Esophagus squamous epithelium (tissue), 5 donors: ENCODE measurements around the gene DOCK3. TPM values are rescaled to one million over a fixed set of nuclear protein-coding genes. Genes with fewer than 3 reads are reported as not detected.
A peak's percentile ranks its signal among the peaks of the same experiment; 100 is the strongest.

ENCODE experiments used
- DNase-seq: peaks from one replicate; lab custom pipeline; 2025; lab: John Stamatoyannopoulos, UW
- H3K27ac ChIP-seq, 4 donors: fragments of 200-600 bp; sonication (generic); one replicate each; pipeline ENCODE4 v1.5.1; 2016 to 2019; ENCODE audit warnings: mild to moderate bottlenecking in 1 of 4
- H3K27me3 ChIP-seq, 4 donors: fragments of 200-600 bp; sonication (generic); 1 replicate in 3 of 4; 2 replicates in 1 of 4; pipeline versions ENCODE4 v1.5.1 to v1.6.0; 2017 to 2021; ENCODE audit warnings: antibody characterized with exemption in 1 of 4
- H3K36me3 ChIP-seq, 3 donors: fragments of 200-600 bp; sonication (generic); one replicate each; pipeline ENCODE4 v1.5.1; 2016 to 2019
- H3K4me1 ChIP-seq, 3 donors: fragments of 200-600 bp; sonication (generic); one replicate each; pipeline ENCODE4 v1.5.1; 2017 to 2019
- H3K4me3 ChIP-seq, 4 donors: fragments of 200-600 bp; sonication (generic); 1 replicate in 3 of 4; 2 replicates in 1 of 4; pipeline ENCODE4 v1.5.1; 2016 to 2019; ENCODE audit warnings: mild to moderate bottlenecking in 2 of 4, moderate library complexity in 1 of 4
- H3K9me3 ChIP-seq, 3 donors: fragments of 200-600 bp; sonication (generic); one replicate each; pipeline ENCODE4 v1.5.1; 2016 to 2019
- POLR2A ChIP-seq, 4 donors: fragments of 450-650 bp; IDR thresholded peaks; one replicate each; pipeline ENCODE4 v1.6.1; 2017; ENCODE audit warnings: antibody characterized with exemption in 4 of 4, mild to moderate bottlenecking in 4 of 4, moderate library complexity in 3 of 4
- WGBS, 2 donors: methylation state at CpG; one replicate each; pipeline ENCODE4 v1.1.5; 2018; 5-methylcytosine and 5-hydroxymethylcytosine counted together
- intact Hi-C: fragments of 100-400 bp; cut with DNase I; formaldehyde crosslinking; loops from one replicate; pipeline ENCODE4 v1.15.0; 2022
- total RNA-seq, 4 donors: library from RNA; depleted of rRNA; stranded (reverse); fragments of >200 nt; gene quantifications; one replicate each; pipeline ENCODE4 v1.1.0, GENCODE V29; 2016
- TF ChIP-seq, protein P1 (sequence below), 6 experiments: fragments of 450-650 bp in 4 of 6; fragments of 200-600 bp in 2 of 6; sonication (generic) in 2 of 6; IDR thresholded peaks; one replicate each; pipeline ENCODE4 v1.5.1; 2016 to 2019; ENCODE audit warnings: antibody characterized with exemption in 6 of 6, mild to moderate bottlenecking in 4 of 6, moderate library complexity in 4 of 6
- donor health status: DM: yes; HTN: yes; CAD: no.

DOCK3 gene
- total RNA-seq, 4 donors from 2014 or later = 0.92 to 1.7 (median 1.4) TPM

DNA sequence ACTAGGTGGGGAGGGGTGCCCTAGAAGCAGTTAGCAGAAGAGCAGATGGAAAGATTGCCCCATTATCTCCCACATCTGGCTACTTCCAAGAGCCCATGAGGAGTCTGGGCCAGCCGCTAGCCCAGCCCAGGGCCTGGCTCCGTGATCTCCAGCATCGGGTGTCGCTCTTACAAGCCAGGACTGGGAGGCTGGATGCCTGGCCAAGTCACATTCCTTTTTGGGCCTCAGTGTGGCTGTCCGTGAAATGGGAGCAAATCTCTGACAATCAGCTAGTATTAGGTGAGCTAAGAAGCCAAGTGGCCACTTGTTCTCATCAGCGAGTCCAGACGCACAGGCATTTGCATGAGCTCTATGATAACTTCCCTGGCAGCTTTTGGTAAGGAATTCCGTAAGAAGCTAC lies 23.3 kb upstream of the DOCK3 start:
- DNase-seq = no peak
- no peak overlapping the region for H3K4me3 ChIP-seq
- H3K36me3 ChIP-seq = peaks cover 0 to 35% (median 8%) of the 10 kb centered on the region in 3 donors
- H3K4me1 ChIP-seq = peaks cover 0 to 3% (median 0%) of the 10 kb centered on the region in 3 donors
- H3K27me3 ChIP-seq = no peaks in the 10 kb centered on the region
- intact Hi-C loops = no loop called here
- TF ChIP-seq, protein P1, sequence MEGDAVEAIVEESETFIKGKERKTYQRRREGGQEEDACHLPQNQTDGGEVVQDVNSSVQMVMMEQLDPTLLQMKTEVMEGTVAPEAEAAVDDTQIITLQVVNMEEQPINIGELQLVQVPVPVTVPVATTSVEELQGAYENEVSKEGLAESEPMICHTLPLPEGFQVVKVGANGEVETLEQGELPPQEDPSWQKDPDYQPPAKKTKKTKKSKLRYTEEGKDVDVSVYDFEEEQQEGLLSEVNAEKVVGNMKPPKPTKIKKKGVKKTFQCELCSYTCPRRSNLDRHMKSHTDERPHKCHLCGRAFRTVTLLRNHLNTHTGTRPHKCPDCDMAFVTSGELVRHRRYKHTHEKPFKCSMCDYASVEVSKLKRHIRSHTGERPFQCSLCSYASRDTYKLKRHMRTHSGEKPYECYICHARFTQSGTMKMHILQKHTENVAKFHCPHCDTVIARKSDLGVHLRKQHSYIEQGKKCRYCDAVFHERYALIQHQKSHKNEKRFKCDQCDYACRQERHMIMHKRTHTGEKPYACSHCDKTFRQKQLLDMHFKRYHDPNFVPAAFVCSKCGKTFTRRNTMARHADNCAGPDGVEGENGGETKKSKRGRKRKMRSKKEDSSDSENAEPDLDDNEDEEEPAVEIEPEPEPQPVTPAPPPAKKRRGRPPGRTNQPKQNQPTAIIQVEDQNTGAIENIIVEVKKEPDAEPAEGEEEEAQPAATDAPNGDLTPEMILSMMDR (IDR thresholded peaks at IDR 0.05) = no peak
- TF ChIP-seq POLR2A (IDR thresholded peaks at IDR 0.05) = no peak
- no peaks in the 10 kb centered on the region for H3K9me3 ChIP-seq
- no peak overlapping the region for H3K27ac ChIP-seq
- WGBS, 2 donors = 75 to 80% methylated on average over 3 to 4 of the region's 8 CpGs

DNA sequence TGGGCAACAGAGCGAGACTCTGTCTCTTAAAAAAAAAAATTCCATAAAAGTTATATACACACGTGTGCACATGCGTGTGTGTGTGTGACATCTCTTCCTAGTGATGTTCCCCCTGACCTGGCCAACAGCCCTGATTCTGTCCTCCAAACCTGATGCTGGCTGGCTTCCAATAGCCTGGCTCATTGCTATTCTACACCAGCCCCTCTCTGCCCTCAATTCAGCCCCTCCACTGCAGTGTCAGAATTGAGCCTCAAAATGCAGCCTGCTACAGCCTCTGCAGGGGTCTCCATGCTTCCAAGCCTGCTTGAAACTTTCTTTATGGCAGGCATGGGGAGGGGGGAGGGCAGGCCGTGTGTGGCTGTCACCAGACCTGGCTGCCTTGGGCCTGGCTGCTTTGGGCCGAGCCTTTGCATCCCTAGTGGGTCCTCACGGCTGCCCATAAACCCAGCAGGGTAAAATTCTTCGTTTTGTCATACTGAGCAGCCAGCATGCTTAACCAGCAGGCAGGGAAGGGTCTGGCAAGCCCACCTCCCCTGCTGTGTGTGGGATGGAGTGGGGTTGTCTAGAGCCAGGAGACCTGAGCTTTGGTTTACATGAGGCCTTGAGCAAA lies 22.7 kb upstream of the DOCK3 start:
- 56 to 93% methylated on average over 4 of the region's 7 CpGs for WGBS, 2 donors
- no peaks in the 10 kb centered on the region for H3K9me3 ChIP-seq
- peaks cover 0 to 3% (median 0%) of the 10 kb centered on the region in 3 donors for H3K4me1 ChIP-seq
- no peak overlapping the region for H3K27ac ChIP-seq
- TF ChIP-seq POLR2A (IDR thresholded peaks at IDR 0.05) = no peak
- TF ChIP-seq, protein P1 (IDR thresholded peaks at IDR 0.05) = no peak
- H3K36me3 ChIP-seq = peaks cover 0 to 29% (median 8%) of the 10 kb centered on the region in 3 donors
- H3K27me3 ChIP-seq = no peaks in the 10 kb centered on the region
- H3K4me3 ChIP-seq = no peak overlapping the region
- intact Hi-C loops = no loop called here
- DNase-seq = no peak

DNA sequence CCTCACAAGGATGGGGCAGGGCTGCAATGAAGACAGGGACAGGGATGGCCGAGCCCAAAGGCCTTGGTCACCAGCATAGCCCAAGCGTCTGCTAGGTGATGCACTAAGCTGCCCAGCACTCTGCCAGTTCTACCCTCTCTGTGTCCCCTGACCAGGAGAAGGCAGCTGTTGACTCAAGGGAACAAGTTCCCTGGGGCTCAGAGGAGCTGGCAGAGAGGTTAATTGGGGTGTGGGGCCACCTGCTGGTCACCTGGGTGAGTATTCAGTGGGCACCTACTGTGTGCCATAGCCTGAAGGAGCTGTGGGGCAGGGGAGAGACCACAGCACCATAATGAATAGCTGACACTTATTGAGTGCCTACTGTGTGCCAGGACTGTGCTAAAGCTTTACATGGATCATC lies 22.0 kb upstream of the DOCK3 start:
- 100% methylated on average over 1 of the region's 2 CpGs; no CpG with 5 or more reads in 1 of the 2 donors for WGBS, 2 donors
- H3K27ac ChIP-seq = no peak overlapping the region
- intact Hi-C loops = no loop called here
- no peaks in the 10 kb centered on the region for H3K27me3 ChIP-seq
- H3K4me1 ChIP-seq = peaks cover 0 to 3% (median 0%) of the 10 kb centered on the region in 3 donors
- no peaks in the 10 kb centered on the region for H3K9me3 ChIP-seq
- no peak for TF ChIP-seq POLR2A (IDR thresholded peaks at IDR 0.05)
- TF ChIP-seq, protein P1 (IDR thresholded peaks at IDR 0.05) = peak in 5 of 6 experiments; percentile 23 to 69 (median 41)
- H3K36me3 ChIP-seq = peaks cover 0 to 22% (median 6%) of the 10 kb centered on the region in 3 donors
- H3K4me3 ChIP-seq = no peak overlapping the region
- DNase-seq = no peak

DNA sequence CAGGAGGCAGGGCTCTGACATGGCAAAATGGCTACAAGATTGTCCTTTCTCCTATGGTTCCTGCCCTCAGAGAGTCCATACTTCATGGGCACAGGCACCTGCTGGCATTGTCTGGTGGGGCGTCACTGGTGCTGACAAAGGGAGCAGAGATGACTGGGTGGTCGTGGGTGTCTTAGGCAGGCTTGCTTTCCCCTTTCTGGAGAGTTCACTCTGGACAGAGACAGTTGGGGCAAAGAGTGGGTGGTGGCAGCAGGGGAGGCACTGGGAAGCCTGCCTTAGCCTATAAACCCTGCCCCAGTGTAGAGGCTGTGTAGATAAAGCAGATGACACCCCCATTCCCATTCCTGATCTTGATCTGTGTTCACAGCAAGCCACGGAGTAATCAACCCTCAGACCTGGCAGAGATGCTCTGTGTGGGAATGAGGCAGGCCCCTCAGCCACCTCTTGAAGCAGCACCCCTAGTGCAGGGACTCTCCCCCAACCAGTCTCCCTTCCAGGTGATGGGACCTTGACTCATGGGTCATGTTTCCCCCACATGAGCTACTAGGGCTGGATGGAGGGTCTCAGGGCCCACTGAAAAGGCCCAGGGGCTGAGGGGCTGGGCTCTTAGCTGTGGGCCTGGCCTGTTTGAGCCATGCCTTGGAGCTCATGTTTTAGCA lies 20.7 kb upstream of the DOCK3 start:
- Histone ChIP-seq H3K4me3 (no peak overlapping the region), H3K27me3 (no peaks in the 10 kb centered on the region), H3K27ac (no peak overlapping the region), H3K9me3 (no peaks in the 10 kb centered on the region), H3K4me1 (peaks cover 0 to 3% (median 0%) of the 10 kb centered on the region in 3 donors), H3K36me3 (peaks cover 0 to 9% (median 0%) of the 10 kb centered on the region in 3 donors)
- WGBS, 2 donors = 60 to 93% methylated on average over 2 of the region's 3 CpGs
- intact Hi-C loops = no loop called here
- TF ChIP-seq POLR2A (IDR thresholded peaks at IDR 0.05) = no peak
- TF ChIP-seq, protein P1 (IDR thresholded peaks at IDR 0.05) = no peak
- DNase-seq = no peak
